IPS-NIHi7 (cell line): ENCODE data around the gene TLR9.

Experiments used
- DNase-seq: peaks from one replicate; pipeline ENCODE4 v3.0.0; 2012; ENCODE audit warnings: mixed read lengths; ENCODE audit errors: extremely low spot score

TLR9 gene

GRCh38 chr3:52172262-52172757 is 53.1 kb downstream of the TLR9 start:
- DNase-seq = no peak

- DNase-seq = no peak
Measured at GRCh38 chr3:52171514-52172261, 53.8 kb downstream of the TLR9 start.
